Peyer's patch (tissue), 4 donors: ENCODE results near the gene CRACR2A. TPM values are rescaled to one million over a fixed set of nuclear protein-coding genes. Genes with fewer than 3 reads are reported as not detected.

Experiments used
- DNase-seq, 3 donors: peaks; one replicate each; pipeline ENCODE4 v3.0.0-alpha.2; 2017 to 2019
- H3K27ac ChIP-seq, 4 donors: fragments of 200-600 bp; sonication (generic); one replicate each; pipeline ENCODE4 v1.5.1; 2016 to 2019
- H3K27me3 ChIP-seq, 2 donors: fragments of 200-600 bp; sonication (generic); one replicate each; pipeline ENCODE4 v1.5.1; 2019
- H3K36me3 ChIP-seq, 3 donors: fragments of 200-600 bp; sonication (generic); one replicate each; pipeline ENCODE4 v1.5.1; 2016 to 2019
- H3K4me1 ChIP-seq, 4 donors: fragments of 200-600 bp; sonication (generic); one replicate each; pipeline ENCODE4 v1.5.1; 2016 to 2019
- H3K4me3 ChIP-seq, 4 donors: fragments of 200-600 bp; sonication (generic); 1 replicate in 3 of 4; 2 replicates in 1 of 4; pipeline ENCODE4 v1.5.1; 2016 to 2019; ENCODE audit warnings: mild to moderate bottlenecking in 1 of 4
- H3K9me3 ChIP-seq, 4 donors: fragments of 200-600 bp; sonication (generic); one replicate each; pipeline ENCODE4 v1.5.1; 2016 to 2019; ENCODE audit warnings: mild to moderate bottlenecking in 1 of 4
- CTCF ChIP-seq, 6 experiments: fragments of 450-650 bp in 4 of 6; fragments of 200-600 bp in 2 of 6; sonication (generic) in 1 of 6; IDR thresholded peaks; one replicate each; pipeline ENCODE4 v1.5.1; 2017 to 2019; ENCODE audit warnings: antibody characterized with exemption in 6 of 6, mild to moderate bottlenecking in 3 of 6, moderate library complexity in 1 of 6
- POLR2A ChIP-seq, 2 donors: fragments of 450-650 bp; IDR thresholded peaks; one replicate each; pipeline ENCODE4 v1.5.1; 2017; ENCODE audit warnings: antibody characterized with exemption in 2 of 2, mild to moderate bottlenecking in 2 of 2, moderate library complexity in 2 of 2
- total RNA-seq, 4 donors: library from RNA; depleted of rRNA; stranded (reverse); fragments of >200 nt; gene quantifications; one replicate each; pipeline ENCODE4 v1.1.0, GENCODE V29; 2016

CRACR2A gene
- total RNA-seq, 4 donors from 2014 or later, result 52.3 to 81.7 (median 65.9) TPM

GRCh38 chr12:3636328-3636727 lies 116.6 kb downstream of the CRACR2A start:
- TF ChIP-seq CTCF (IDR thresholded peaks at IDR 0.05) (no peak), POLR2A (IDR thresholded peaks at IDR 0.05) (no peak)
- H3K27me3 ChIP-seq, result no peaks in the 10 kb centered on the region
- H3K27ac ChIP-seq, result no peak overlapping the region
- no peak for DNase-seq
- no peaks in the 10 kb centered on the region for H3K4me1 ChIP-seq
- no peaks in the 10 kb centered on the region for H3K9me3 ChIP-seq
- H3K36me3 ChIP-seq, result peaks cover 0 to 11% (median 0%) of the 10 kb centered on the region in 3 donors
- H3K4me3 ChIP-seq, result no peak overlapping the region

GRCh38 chr12:3634348-3634747 lies 118.6 kb downstream of the CRACR2A start:
- no peak overlapping the region for H3K4me3 ChIP-seq
- no peaks in the 10 kb centered on the region for H3K27me3 ChIP-seq
- no peak overlapping the region for H3K27ac ChIP-seq
- TF ChIP-seq POLR2A (IDR thresholded peaks at IDR 0.05) (no peak), CTCF (IDR thresholded peaks at IDR 0.05) (no peak)
- peaks cover 0 to 18% (median 0%) of the 10 kb centered on the region in 3 donors for H3K36me3 ChIP-seq
- no peak for DNase-seq
- no peaks in the 10 kb centered on the region for H3K9me3 ChIP-seq
- no peaks in the 10 kb centered on the region for H3K4me1 ChIP-seq

GRCh38 chr12:3633396-3633795 lies 119.5 kb downstream of the CRACR2A start:
- H3K4me1 ChIP-seq, result no peaks in the 10 kb centered on the region
- TF ChIP-seq POLR2A (IDR thresholded peaks at IDR 0.05) (no peak), CTCF (IDR thresholded peaks at IDR 0.05) (no peak)
- H3K27me3 ChIP-seq, result no peaks in the 10 kb centered on the region
- H3K27ac ChIP-seq, result no peak overlapping the region
- peaks cover 0 to 18% (median 0%) of the 10 kb centered on the region in 3 donors for H3K36me3 ChIP-seq
- no peak for DNase-seq
- no peak overlapping the region for H3K4me3 ChIP-seq
- H3K9me3 ChIP-seq, result no peaks in the 10 kb centered on the region

- Histone ChIP-seq H3K4me1 (no peaks in the 10 kb centered on the region), H3K4me3 (no peak overlapping the region), H3K36me3 (peaks cover 0 to 18% (median 0%) of the 10 kb centered on the region in 3 donors), H3K27me3 (no peaks in the 10 kb centered on the region), H3K9me3 (no peaks in the 10 kb centered on the region), H3K27ac (no peak overlapping the region)
- TF ChIP-seq CTCF (IDR thresholded peaks at IDR 0.05) (no peak), POLR2A (IDR thresholded peaks at IDR 0.05) (no peak)
- no peak for DNase-seq
Measured at GRCh38 chr12:3632754-3633153, 120.2 kb downstream of the CRACR2A start.

DNA sequence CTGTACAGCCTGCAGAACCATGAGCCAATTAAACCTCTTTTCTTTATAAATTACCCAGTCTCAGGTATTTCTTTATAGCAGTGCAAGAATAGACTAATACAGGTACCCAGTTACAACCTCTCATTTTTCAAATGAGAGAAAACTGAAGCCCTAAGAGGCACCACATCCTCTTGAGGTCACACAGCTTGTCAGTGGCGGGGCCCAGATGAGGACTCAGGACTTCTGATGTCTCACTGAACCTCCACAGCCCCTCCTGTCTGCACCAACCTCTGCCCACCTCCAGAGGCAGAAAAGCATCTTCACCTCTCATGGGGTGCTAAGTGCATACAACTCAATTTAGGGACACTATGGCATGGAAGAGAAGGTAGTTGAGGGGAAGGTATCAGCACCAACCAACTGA lies 120.7 kb downstream of the CRACR2A start:
- Histone ChIP-seq H3K27ac (no peak overlapping the region), H3K27me3 (no peaks in the 10 kb centered on the region), H3K4me1 (no peaks in the 10 kb centered on the region), H3K36me3 (peaks cover 0 to 18% (median 0%) of the 10 kb centered on the region in 3 donors), H3K4me3 (no peak overlapping the region), H3K9me3 (no peaks in the 10 kb centered on the region)
- no peak for TF ChIP-seq CTCF (IDR thresholded peaks at IDR 0.05)
- no peak for DNase-seq

GRCh38 chr12:3631759-3632158 lies 121.2 kb downstream of the CRACR2A start:
- Histone ChIP-seq H3K27ac (no peak overlapping the region), H3K36me3 (peaks cover 0 to 18% (median 0%) of the 10 kb centered on the region in 3 donors), H3K4me1 (no peaks in the 10 kb centered on the region), H3K4me3 (no peak overlapping the region), H3K27me3 (no peaks in the 10 kb centered on the region), H3K9me3 (no peaks in the 10 kb centered on the region)
- TF ChIP-seq POLR2A (IDR thresholded peaks at IDR 0.05), result no peak
- no peak for TF ChIP-seq CTCF (IDR thresholded peaks at IDR 0.05)
- DNase-seq, result no peak
